MM.1S (cell line): Measurements from ENCODE around the gene NOS3.

ENCODE experiments used
- DNase-seq: peaks from one replicate; pipeline ENCODE4 v3.0.0-alpha.2; 2015
- H2AFZ ChIP-seq: fragments of 300-600 bp; sonication (generic); 2 replicates; pipeline ENCODE4 v1.6.0; 2016; ENCODE audit warnings: antibody characterized with exemption, low read length
- H3F3A ChIP-seq: fragments of 300-600 bp; sonication (generic); 2 replicates; pipeline ENCODE4 v1.6.1; 2016; ENCODE audit warnings: mild to moderate bottlenecking, antibody characterized with exemption, low read length, moderate library complexity, mixed read lengths; ENCODE audit not compliant: insufficient read depth
- H3K27ac ChIP-seq: fragments of 300-600 bp; sonication (generic); 2 replicates; pipeline ENCODE4 v1.5.1; 2016; ENCODE audit warnings: mild to moderate bottlenecking, low read length
- H3K27me3 ChIP-seq: fragments of 300-600 bp; sonication (generic); replicated peaks from 2 replicates; pipeline ENCODE4 v1.6.0; 2016; ENCODE audit warnings: low read length; ENCODE audit not compliant: insufficient read depth
- H3K36me3 ChIP-seq: fragments of 300-600 bp; sonication (generic); replicated peaks from 2 replicates; pipeline ENCODE4 v1.6.1; 2016; ENCODE audit warnings: mild to moderate bottlenecking, low read length, mixed read lengths; ENCODE audit not compliant: insufficient read depth
- H3K4me1 ChIP-seq: fragments of 300-600 bp; sonication (generic); 2 replicates; pipeline ENCODE4 v1.6.1; 2016; ENCODE audit warnings: low read length, mixed read lengths
- H3K4me2 ChIP-seq: fragments of 300-600 bp; sonication (generic); 2 replicates; pipeline ENCODE4 v1.6.0; 2016; ENCODE audit warnings: low read depth, low read length
- H3K4me3 ChIP-seq: fragments of 300-600 bp; sonication (generic); 2 replicates; pipeline ENCODE4 v1.5.1; 2016; ENCODE audit warnings: low read length, mixed read lengths
- H3K79me2 ChIP-seq: fragments of 300-600 bp; sonication (generic); 2 replicates; pipeline ENCODE4 v1.6.1; 2016; ENCODE audit warnings: mixed run types, low read length, mixed read lengths
- H3K9ac ChIP-seq: fragments of 300-600 bp; sonication (generic); 2 replicates; pipeline ENCODE4 v1.6.1; 2016; ENCODE audit warnings: low read length, mixed read lengths
- H3K9me2 ChIP-seq: fragments of 300-600 bp; sonication (generic); replicated peaks from 2 replicates; pipeline ENCODE4 v1.6.1; 2016; ENCODE audit warnings: mild to moderate bottlenecking, low read length, mixed read lengths; ENCODE audit not compliant: insufficient read depth
- H3K9me3 ChIP-seq: fragments of 300-600 bp; sonication (generic); replicated peaks from 2 replicates; pipeline ENCODE4 v1.6.1; 2016; ENCODE audit warnings: mild to moderate bottlenecking, low read length, mixed read lengths; ENCODE audit not compliant: insufficient read depth
- H4K20me1 ChIP-seq: fragments of 300-600 bp; sonication (generic); 2 replicates; pipeline ENCODE4 v1.6.1; 2016; ENCODE audit warnings: mild to moderate bottlenecking, low read length, moderate library complexity, mixed read lengths; ENCODE audit not compliant: insufficient read depth
- EZH2 ChIP-seq: fragments of 300-600 bp; sonication (generic); optimal IDR thresholded peaks from 2 replicates; pipeline ENCODE3; 2017; ENCODE audit warnings: low read depth, mild to moderate bottlenecking, antibody characterized with exemption, low read length, mixed read lengths
- EZH2phosphoT487 ChIP-seq: fragments of 300-600 bp; sonication (generic); IDR thresholded peaks from 2 replicates; pipeline ENCODE4 v1.6.1; 2018; ENCODE audit warnings: antibody characterized with exemption, low read length
- TF ChIP-seq, protein P1 (sequence below): fragments of 300-600 bp; sonication (generic); IDR thresholded peaks from 2 replicates; pipeline ENCODE4 v1.5.1; 2016; ENCODE audit warnings: antibody characterized with exemption, low read length, mixed read lengths

NOS3 gene

DNA sequence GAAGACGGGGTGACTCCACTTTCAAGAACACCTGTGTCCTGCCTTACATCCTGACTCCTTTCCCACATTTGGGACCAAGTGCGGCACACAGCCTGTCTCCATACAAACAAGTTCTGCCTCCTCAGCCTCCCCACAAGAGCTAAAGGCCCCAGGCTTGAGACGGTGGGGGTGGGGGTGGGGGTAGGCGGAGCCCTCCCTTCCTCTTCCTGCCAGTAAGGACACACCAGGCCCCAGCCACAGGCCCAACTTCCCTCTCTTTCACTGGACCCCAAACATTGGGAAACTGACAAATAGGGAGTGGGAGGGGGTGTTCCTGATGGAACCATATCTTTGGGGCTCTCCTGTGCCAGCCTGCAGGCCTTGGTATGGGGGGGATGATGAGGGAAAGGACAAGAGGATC lies 62.3 kb downstream of the NOS3 start:
- no peaks in the 10 kb centered on the region for H3K9me3 ChIP-seq
- H2AFZ ChIP-seq: no peak overlapping the region
- H3K79me2 ChIP-seq: 0 out of 2 replicates have a peak, but pooled peaks cover 3% of the 10 kb centered on the region
- no peak for DNase-seq
- no peaks in the 10 kb centered on the region for H3K9me2 ChIP-seq
- H3K4me1 ChIP-seq: peaks cover 6% of the 10 kb centered on the region
- H3K4me3 ChIP-seq: no peak overlapping the region
- TF ChIP-seq EZH2phosphoT487 (no peak), EZH2 (no peak)
- TF ChIP-seq, protein P1, sequence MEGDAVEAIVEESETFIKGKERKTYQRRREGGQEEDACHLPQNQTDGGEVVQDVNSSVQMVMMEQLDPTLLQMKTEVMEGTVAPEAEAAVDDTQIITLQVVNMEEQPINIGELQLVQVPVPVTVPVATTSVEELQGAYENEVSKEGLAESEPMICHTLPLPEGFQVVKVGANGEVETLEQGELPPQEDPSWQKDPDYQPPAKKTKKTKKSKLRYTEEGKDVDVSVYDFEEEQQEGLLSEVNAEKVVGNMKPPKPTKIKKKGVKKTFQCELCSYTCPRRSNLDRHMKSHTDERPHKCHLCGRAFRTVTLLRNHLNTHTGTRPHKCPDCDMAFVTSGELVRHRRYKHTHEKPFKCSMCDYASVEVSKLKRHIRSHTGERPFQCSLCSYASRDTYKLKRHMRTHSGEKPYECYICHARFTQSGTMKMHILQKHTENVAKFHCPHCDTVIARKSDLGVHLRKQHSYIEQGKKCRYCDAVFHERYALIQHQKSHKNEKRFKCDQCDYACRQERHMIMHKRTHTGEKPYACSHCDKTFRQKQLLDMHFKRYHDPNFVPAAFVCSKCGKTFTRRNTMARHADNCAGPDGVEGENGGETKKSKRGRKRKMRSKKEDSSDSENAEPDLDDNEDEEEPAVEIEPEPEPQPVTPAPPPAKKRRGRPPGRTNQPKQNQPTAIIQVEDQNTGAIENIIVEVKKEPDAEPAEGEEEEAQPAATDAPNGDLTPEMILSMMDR: no peak
- no peaks in the 10 kb centered on the region for H3K36me3 ChIP-seq
- peaks cover 1% of the 10 kb centered on the region; the same call in 1 of the 2 replicates for H3F3A ChIP-seq
- H3K27ac ChIP-seq: no peak overlapping the region
- no peak overlapping the region for H3K4me2 ChIP-seq
- no peak overlapping the region for H3K9ac ChIP-seq
- peaks cover 18% of the 10 kb centered on the region for H3K27me3 ChIP-seq
- H4K20me1 ChIP-seq: no peaks in the 10 kb centered on the region

DNA sequence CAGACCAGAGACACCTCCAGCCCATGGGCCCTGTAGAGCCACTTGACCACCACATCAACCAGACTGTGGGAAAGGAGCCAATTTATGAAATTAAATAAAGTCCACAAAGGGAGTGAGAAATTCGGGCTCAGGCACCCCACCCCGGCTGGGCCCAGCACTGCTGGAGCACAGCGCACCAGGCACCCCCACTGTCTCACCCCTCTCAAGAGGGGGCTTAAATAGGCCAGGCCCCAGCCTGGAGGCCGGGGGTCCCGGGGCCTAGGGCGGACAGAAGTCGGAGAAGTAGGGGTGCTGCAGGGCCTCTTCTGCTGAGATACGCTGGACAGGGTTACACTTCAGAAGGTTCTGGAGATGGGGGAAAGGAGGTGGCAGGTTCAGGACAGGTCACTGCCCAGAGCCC lies 62.9 kb downstream of the NOS3 start:
- no peak for DNase-seq
- no peaks in the 10 kb centered on the region for H3K36me3 ChIP-seq
- no peak overlapping the region for H2AFZ ChIP-seq
- no peak overlapping the region for H3K4me2 ChIP-seq
- H3K4me1 ChIP-seq: peaks cover 6% of the 10 kb centered on the region
- peaks cover 18% of the 10 kb centered on the region for H3K27me3 ChIP-seq
- 0 out of 2 replicates have a peak, but pooled peaks cover 3% of the 10 kb centered on the region for H3K79me2 ChIP-seq
- H4K20me1 ChIP-seq: no peaks in the 10 kb centered on the region
- no peaks in the 10 kb centered on the region for H3K9me3 ChIP-seq
- H3F3A ChIP-seq: peaks cover 8% of the 10 kb centered on the region; the same call in 1 of the 2 replicates
- H3K4me3 ChIP-seq: no peak overlapping the region
- no peak overlapping the region for H3K9ac ChIP-seq
- H3K27ac ChIP-seq: no peak overlapping the region
- H3K9me2 ChIP-seq: no peaks in the 10 kb centered on the region
- TF ChIP-seq EZH2phosphoT487: no peak
- TF ChIP-seq, protein P1: no peak
- TF ChIP-seq EZH2: no peak

DNA sequence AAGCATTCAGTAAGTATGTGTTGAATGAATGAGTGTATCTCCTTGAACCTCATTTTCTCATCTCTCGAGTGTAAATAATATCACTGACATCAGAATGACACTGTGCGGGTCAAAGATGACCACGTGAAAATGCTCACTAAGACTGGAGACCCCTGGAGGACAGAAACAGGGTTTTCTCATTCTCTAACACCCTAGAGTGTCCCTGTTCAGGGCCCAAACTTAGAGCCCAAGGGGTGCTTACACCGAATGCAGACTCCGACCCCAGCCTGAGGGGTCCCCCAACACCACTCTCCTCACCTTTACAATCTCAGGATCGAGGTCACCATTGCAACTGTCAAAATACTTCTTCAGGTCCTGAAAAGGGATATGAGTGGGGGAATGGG lies 65.5 kb downstream of the NOS3 start:
- no peak overlapping the region for H3K9ac ChIP-seq

More for the DNA sequence above, 65.5 kb downstream of the NOS3 start:
- Histone ChIP-seq H3K4me2 (no peak overlapping the region), H4K20me1 (no peaks in the 10 kb centered on the region), H3F3A (peaks cover 12% of the 10 kb centered on the region), H3K27ac (no peak overlapping the region), H3K27me3 (no peaks in the 10 kb centered on the region), H3K9me3 (no peaks in the 10 kb centered on the region), H3K9me2 (no peaks in the 10 kb centered on the region), H3K4me1 (peaks cover 6% of the 10 kb centered on the region), H3K79me2 (peaks cover 20% of the 10 kb centered on the region), H3K36me3 (no peaks in the 10 kb centered on the region), H3K4me3 (no peak overlapping the region), H2AFZ (no peak overlapping the region)
- TF ChIP-seq, protein P1: no peak
- TF ChIP-seq EZH2 (no peak), EZH2phosphoT487 (no peak)
- DNase-seq: no peak
